ENCODE data around the gene TMC8.

Gene TMC8

GRCh38 chr17:78127888-78128550 is 2.6 kb upstream of the TMC8 start:
- peak overlapping the region; percentile 99 for H3K9ac ChIP-seq (ENCODE audit: low read depth, low read length, poor library complexity, severe bottlenecking)
- TF ChIP-seq, protein P1, sequence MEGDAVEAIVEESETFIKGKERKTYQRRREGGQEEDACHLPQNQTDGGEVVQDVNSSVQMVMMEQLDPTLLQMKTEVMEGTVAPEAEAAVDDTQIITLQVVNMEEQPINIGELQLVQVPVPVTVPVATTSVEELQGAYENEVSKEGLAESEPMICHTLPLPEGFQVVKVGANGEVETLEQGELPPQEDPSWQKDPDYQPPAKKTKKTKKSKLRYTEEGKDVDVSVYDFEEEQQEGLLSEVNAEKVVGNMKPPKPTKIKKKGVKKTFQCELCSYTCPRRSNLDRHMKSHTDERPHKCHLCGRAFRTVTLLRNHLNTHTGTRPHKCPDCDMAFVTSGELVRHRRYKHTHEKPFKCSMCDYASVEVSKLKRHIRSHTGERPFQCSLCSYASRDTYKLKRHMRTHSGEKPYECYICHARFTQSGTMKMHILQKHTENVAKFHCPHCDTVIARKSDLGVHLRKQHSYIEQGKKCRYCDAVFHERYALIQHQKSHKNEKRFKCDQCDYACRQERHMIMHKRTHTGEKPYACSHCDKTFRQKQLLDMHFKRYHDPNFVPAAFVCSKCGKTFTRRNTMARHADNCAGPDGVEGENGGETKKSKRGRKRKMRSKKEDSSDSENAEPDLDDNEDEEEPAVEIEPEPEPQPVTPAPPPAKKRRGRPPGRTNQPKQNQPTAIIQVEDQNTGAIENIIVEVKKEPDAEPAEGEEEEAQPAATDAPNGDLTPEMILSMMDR (conservative IDR thresholded peaks at IDR 0.05; ENCODE audit: low read length): no peak
- no peak for TF ChIP-seq EZH2phosphoT487 (IDR thresholded peaks at IDR 0.05; ENCODE audit: borderline replicate concordance)
- H3K4me2 ChIP-seq (ENCODE audit: low read depth, low read length, poor library complexity, severe bottlenecking): peak overlapping the region; percentile 81
- peaks cover 8% of the 10 kb centered on the region for H3K27me3 ChIP-seq (ENCODE audit: insufficient read depth, low read length, poor library complexity, severe bottlenecking)
- peak overlapping the region; percentile 91 for H3K4me3 ChIP-seq (ENCODE audit: low read length, poor library complexity, severe bottlenecking)
- H3K36me3 ChIP-seq (ENCODE audit: insufficient read depth, low read length): peaks cover 22% of the 10 kb centered on the region; the same call in 1 of the 2 replicates
- H3K9me3 ChIP-seq (ENCODE audit: insufficient read depth, low read depth, low read length): no peaks in the 10 kb centered on the region
- peaks cover 93% of the 10 kb centered on the region for H3K79me2 ChIP-seq (ENCODE audit: insufficient read depth, low read length)
- peak overlapping the region; percentile 69 for H2AFZ ChIP-seq (ENCODE audit: low read length)
- peaks cover 50% of the 10 kb centered on the region for H3K4me1 ChIP-seq (ENCODE audit: insufficient read depth, low read length, poor library complexity, severe bottlenecking)
- peaks cover 13% of the 10 kb centered on the region; the same call in 1 of the 2 replicates for H3F3A ChIP-seq (ENCODE audit: low read depth)
- peaks cover 29% of the 10 kb centered on the region for H4K20me1 ChIP-seq (ENCODE audit: insufficient read depth, low read length, poor library complexity, severe bottlenecking)
- no peaks in the 10 kb centered on the region for H3K9me2 ChIP-seq (replicated peaks; ENCODE audit: low read depth, low read length)

DNA sequence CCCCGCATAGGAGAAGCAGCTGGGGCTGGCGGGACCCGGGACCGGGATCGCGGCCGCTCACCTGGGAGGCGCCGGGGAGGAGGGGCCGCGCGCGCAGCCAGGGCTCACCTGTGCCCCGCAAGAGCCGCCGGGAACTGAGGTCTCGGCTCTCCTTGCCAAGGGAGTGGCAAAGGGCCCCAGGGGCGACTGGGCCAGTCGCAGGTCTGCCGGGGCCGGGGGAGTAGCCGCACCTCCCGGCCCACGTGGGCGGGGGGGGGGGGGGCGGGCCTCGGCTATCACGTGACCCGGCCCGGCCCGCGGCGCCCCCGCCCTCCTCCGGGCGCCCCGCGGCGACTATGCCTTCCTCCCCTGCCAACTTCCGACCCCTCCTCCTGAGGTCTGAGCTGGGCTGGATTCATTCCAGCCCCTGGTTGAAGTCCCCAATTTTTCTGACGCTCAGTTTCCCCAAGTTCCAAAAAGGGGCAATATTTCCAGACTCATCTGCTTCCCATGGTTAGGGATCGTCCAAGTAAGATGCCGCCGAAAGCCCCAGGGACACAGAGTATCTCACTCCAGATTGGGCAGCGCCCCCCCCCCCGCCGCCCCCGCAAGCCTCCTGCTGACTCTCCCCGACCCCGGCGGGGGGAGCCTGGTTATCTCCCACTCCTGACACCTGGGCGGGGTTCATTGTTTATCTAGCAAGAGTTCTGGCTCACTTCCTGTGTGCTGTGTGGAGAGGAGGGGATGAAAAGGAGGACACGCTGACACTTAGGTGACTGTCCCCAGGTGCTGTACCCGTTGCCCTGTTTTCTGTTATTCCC is 1.8 kb upstream of the TMC8 start, which contains the start of gene TMC6:
TMC6 (minus strand) TSS at position 205 of the 800 bp plus-strand sequence. CDS start 1,923 bp downstream, outside the sequence.
- peak within 1 kb of the TSS; percentile 81 for H3K4me2 ChIP-seq (ENCODE audit: low read depth, low read length, poor library complexity, severe bottlenecking)
- peak within 1 kb of the TSS; percentile 99 for H3K9ac ChIP-seq (ENCODE audit: low read depth, low read length, poor library complexity, severe bottlenecking)
- no peaks in the 10 kb centered on the region for H3K9me2 ChIP-seq (replicated peaks; ENCODE audit: low read depth, low read length)
- H3K36me3 ChIP-seq (ENCODE audit: insufficient read depth, low read length): peaks cover 21% of the 10 kb centered on the region; the same call in 1 of the 2 replicates
- H3K9me3 ChIP-seq (ENCODE audit: insufficient read depth, low read depth, low read length): no peaks in the 10 kb centered on the region
- TF ChIP-seq EZH2phosphoT487 (IDR thresholded peaks at IDR 0.05; ENCODE audit: borderline replicate concordance): no peak
- TF ChIP-seq, protein P1 (conservative IDR thresholded peaks at IDR 0.05; ENCODE audit: low read length): no peak
- H2AFZ ChIP-seq (ENCODE audit: low read length): peak within 1 kb of the TSS; percentile 69
- H3F3A ChIP-seq (ENCODE audit: low read depth): peaks cover 13% of the 10 kb centered on the region; the same call in 1 of the 2 replicates
- peaks cover 93% of the 10 kb centered on the region for H3K79me2 ChIP-seq (ENCODE audit: insufficient read depth, low read length)
- peaks cover 53% of the 10 kb centered on the region for H3K4me1 ChIP-seq (ENCODE audit: insufficient read depth, low read length, poor library complexity, severe bottlenecking)
- H3K27me3 ChIP-seq (ENCODE audit: insufficient read depth, low read length, poor library complexity, severe bottlenecking): peaks cover 8% of the 10 kb centered on the region
- H4K20me1 ChIP-seq (ENCODE audit: insufficient read depth, low read length, poor library complexity, severe bottlenecking): peaks cover 37% of the 10 kb centered on the region
- peak within 1 kb of the TSS; percentile 91 for H3K4me3 ChIP-seq (ENCODE audit: low read length, poor library complexity, severe bottlenecking)

GRCh38 chr17:78129351-78130089 is 1.1 kb upstream of the TMC8 start:
- Histone ChIP-seq H3K36me3 (ENCODE audit: insufficient read depth, low read length) (peaks cover 20% of the 10 kb centered on the region; the same call in 1 of the 2 replicates), H4K20me1 (ENCODE audit: insufficient read depth, low read length, poor library complexity, severe bottlenecking) (peaks cover 44% of the 10 kb centered on the region), H3K9me2 (replicated peaks; ENCODE audit: low read depth, low read length) (no peaks in the 10 kb centered on the region), H2AFZ (ENCODE audit: low read length) (no peak overlapping the region), H3K4me2 (ENCODE audit: low read depth, low read length, poor library complexity, severe bottlenecking) (peak overlapping the region; percentile 81), H3K9ac (ENCODE audit: low read depth, low read length, poor library complexity, severe bottlenecking) (peak overlapping the region; percentile 99), H3K27me3 (ENCODE audit: insufficient read depth, low read length, poor library complexity, severe bottlenecking) (peaks cover 8% of the 10 kb centered on the region), H3K4me1 (ENCODE audit: insufficient read depth, low read length, poor library complexity, severe bottlenecking) (peaks cover 59% of the 10 kb centered on the region), H3K4me3 (ENCODE audit: low read length, poor library complexity, severe bottlenecking) (peak overlapping the region; percentile 91), H3K9me3 (ENCODE audit: insufficient read depth, low read depth, low read length) (no peaks in the 10 kb centered on the region), H3K79me2 (ENCODE audit: insufficient read depth, low read length) (peaks cover 93% of the 10 kb centered on the region), H3F3A (ENCODE audit: low read depth) (peaks cover 13% of the 10 kb centered on the region; the same call in 1 of the 2 replicates)
- TF ChIP-seq, protein P1 (conservative IDR thresholded peaks at IDR 0.05; ENCODE audit: low read length): no peak
- no peak for TF ChIP-seq EZH2phosphoT487 (IDR thresholded peaks at IDR 0.05; ENCODE audit: borderline replicate concordance)

Measured in Loucy (cell line).